Loucy (cell line): ENCODE results near the gene SLC25A42.

Experiments
- H2AFZ ChIP-seq: fragments of 200-600 bp; sonication (generic); 2 replicates; pipeline ENCODE4 v1.6.0; 2016; ENCODE audit warnings: antibody characterized with exemption, mild to moderate bottlenecking, low read length, moderate library complexity
- H3F3A ChIP-seq: fragments of 200-600 bp; 2 replicates; pipeline ENCODE4 v1.6.0; 2016; ENCODE audit warnings: antibody characterized with exemption, low read depth, mild to moderate bottlenecking
- H3K27me3 ChIP-seq: fragments of 200-600 bp; sonication (generic); 2 replicates; pipeline ENCODE4 v1.6.1; 2014; ENCODE audit warnings: low read length, mild to moderate bottlenecking; ENCODE audit not compliant: insufficient read depth, poor library complexity, severe bottlenecking
- H3K36me3 ChIP-seq: fragments of 200-600 bp; sonication (generic); 2 replicates; pipeline ENCODE4 v1.6.1; 2016; ENCODE audit warnings: low read length; ENCODE audit not compliant: insufficient read depth
- H3K4me1 ChIP-seq: fragments of 200-600 bp; sonication (generic); 2 replicates; pipeline ENCODE4 v1.5.1; 2014; ENCODE audit warnings: low read length, mild to moderate bottlenecking; ENCODE audit not compliant: insufficient read depth, poor library complexity, severe bottlenecking
- H3K4me2 ChIP-seq: fragments of 200-600 bp; sonication (generic); 2 replicates; pipeline ENCODE4 v1.6.0; 2014; ENCODE audit warnings: antibody characterized with exemption, low read length, low read depth, mild to moderate bottlenecking; ENCODE audit not compliant: poor library complexity, severe bottlenecking
- H3K4me3 ChIP-seq: fragments of 200-600 bp; sonication (generic); 2 replicates; pipeline ENCODE4 v1.5.1; 2014; ENCODE audit warnings: low read length, mild to moderate bottlenecking, mixed read lengths; ENCODE audit not compliant: poor library complexity, severe bottlenecking
- H3K79me2 ChIP-seq: fragments of 200-600 bp; sonication (generic); 2 replicates; pipeline ENCODE4 v1.6.1; 2014; ENCODE audit warnings: low read length; ENCODE audit not compliant: insufficient read depth
- H3K9ac ChIP-seq: fragments of 200-600 bp; sonication (generic); 2 replicates; pipeline ENCODE4 v1.6.0; 2014; ENCODE audit warnings: mild to moderate bottlenecking, low read depth, low read length, moderate library complexity; ENCODE audit not compliant: poor library complexity, severe bottlenecking
- H3K9me2 ChIP-seq: fragments of 200-600 bp; sonication (generic); replicated peaks from 2 replicates; pipeline ENCODE4 v1.6.1; 2016; ENCODE audit warnings: low read depth, low read length, mixed read lengths
- H3K9me3 ChIP-seq: fragments of 200-600 bp; sonication (generic); 2 replicates; pipeline ENCODE4 v1.6.1; 2014; ENCODE audit warnings: mild to moderate bottlenecking, antibody characterized with exemption, low read length, low read depth; ENCODE audit not compliant: insufficient read depth
- H4K20me1 ChIP-seq: fragments of 200-600 bp; sonication (generic); 2 replicates; pipeline ENCODE4 v1.6.0; 2014; ENCODE audit warnings: antibody characterized with exemption, low read length, mild to moderate bottlenecking; ENCODE audit not compliant: insufficient read depth, poor library complexity, severe bottlenecking
- EZH2phosphoT487 ChIP-seq: fragments of 200-600 bp; IDR thresholded peaks from 2 replicates; pipeline ENCODE4 v1.6.1; 2018; ENCODE audit warnings: antibody characterized with exemption, mild to moderate bottlenecking, moderate library complexity, borderline replicate concordance
- TF ChIP-seq, protein P1 (sequence below): fragments of 200-600 bp; sonication (generic); conservative IDR thresholded peaks from 2 replicates; pipeline ENCODE4 v1.5.1; 2014; ENCODE audit warnings: mild to moderate bottlenecking, antibody characterized with exemption, low read length

The SLC25A42 gene

DNA sequence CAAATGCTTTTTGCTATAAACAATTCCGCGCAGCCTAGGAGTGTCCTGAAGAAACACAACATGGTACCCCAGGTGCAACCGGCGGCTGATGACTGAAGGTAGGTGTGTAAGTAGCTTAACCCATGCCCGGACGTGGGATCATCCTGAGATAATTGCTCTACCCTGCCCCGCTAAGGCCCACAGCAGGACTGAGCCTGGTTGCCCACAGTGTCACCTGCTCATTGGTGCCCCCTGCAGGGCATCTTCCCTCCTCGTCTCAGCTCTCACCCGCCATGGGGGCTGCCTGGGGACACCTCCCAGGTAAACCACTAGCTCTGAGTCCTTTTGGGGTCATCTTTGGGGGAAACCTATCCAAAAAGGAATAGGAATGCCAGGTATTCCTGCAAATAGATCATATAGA, 52.2 kb downstream of the SLC25A42 start:
- Histone ChIP-seq H3K79me2 (no peaks in the 10 kb centered on the region), H3K4me1 (peaks cover 8% of the 10 kb centered on the region), H3K9me2 (no peaks in the 10 kb centered on the region), H3K4me3 (no peak overlapping the region), H3K9ac (no peak overlapping the region), H3K4me2 (no peak overlapping the region), H4K20me1 (no peaks in the 10 kb centered on the region), H3K27me3 (no peaks in the 10 kb centered on the region), H3K9me3 (no peaks in the 10 kb centered on the region), H3K36me3 (no peaks in the 10 kb centered on the region), H2AFZ (no peak overlapping the region), H3F3A (no peaks in the 10 kb centered on the region)
- TF ChIP-seq, protein P1, sequence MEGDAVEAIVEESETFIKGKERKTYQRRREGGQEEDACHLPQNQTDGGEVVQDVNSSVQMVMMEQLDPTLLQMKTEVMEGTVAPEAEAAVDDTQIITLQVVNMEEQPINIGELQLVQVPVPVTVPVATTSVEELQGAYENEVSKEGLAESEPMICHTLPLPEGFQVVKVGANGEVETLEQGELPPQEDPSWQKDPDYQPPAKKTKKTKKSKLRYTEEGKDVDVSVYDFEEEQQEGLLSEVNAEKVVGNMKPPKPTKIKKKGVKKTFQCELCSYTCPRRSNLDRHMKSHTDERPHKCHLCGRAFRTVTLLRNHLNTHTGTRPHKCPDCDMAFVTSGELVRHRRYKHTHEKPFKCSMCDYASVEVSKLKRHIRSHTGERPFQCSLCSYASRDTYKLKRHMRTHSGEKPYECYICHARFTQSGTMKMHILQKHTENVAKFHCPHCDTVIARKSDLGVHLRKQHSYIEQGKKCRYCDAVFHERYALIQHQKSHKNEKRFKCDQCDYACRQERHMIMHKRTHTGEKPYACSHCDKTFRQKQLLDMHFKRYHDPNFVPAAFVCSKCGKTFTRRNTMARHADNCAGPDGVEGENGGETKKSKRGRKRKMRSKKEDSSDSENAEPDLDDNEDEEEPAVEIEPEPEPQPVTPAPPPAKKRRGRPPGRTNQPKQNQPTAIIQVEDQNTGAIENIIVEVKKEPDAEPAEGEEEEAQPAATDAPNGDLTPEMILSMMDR = peak; percentile 83
- no peak for TF ChIP-seq EZH2phosphoT487

DNA sequence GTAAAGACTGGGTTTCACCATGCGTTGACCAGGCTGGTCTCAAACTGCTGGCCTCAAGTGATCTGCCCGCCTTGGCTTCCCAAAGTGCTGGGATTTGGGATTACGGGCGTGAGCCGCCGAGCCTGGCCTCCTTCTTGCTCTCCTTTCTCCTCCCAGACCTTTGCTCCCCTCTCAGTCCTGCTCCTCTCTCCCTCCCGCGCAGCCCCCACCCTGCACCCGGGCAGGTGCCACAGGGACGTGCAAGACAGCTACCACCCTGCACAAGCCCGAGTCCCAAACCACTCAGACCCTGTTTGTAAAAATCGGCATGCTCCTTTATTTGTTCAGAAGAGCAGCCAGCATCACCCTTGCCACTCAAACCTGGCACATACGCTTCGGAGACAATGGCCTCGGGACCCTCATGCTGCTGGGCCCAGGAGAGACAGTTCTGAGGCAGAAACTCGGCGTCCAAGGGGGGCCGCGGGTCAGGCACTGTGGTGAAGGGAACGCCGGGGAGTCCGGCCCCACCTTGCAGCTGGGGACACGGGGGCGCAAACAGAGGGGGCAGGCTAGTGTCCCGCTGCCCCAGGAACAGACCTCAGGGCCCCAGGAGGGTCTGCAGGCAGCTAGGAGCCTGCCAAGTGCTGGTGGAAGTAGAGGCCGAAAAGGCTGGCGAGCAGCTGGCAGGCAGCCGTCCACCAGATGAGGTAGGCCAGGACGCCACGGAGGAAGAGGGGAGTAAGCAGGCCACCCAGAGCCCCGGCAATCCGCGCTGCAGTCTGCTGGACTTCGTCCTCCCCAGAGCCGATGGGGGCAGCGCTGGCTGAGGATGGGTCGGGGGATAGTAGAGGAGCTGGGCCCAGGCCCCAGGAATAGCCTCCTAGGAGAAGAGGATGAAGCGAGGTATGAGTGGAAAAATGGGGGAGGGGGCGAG, 55.8 kb downstream of the SLC25A42 start:
- no peaks in the 10 kb centered on the region for H3K79me2 ChIP-seq
- TF ChIP-seq, protein P1 = no peak
- no peak for TF ChIP-seq EZH2phosphoT487
- H4K20me1 ChIP-seq = no peaks in the 10 kb centered on the region

DNA sequence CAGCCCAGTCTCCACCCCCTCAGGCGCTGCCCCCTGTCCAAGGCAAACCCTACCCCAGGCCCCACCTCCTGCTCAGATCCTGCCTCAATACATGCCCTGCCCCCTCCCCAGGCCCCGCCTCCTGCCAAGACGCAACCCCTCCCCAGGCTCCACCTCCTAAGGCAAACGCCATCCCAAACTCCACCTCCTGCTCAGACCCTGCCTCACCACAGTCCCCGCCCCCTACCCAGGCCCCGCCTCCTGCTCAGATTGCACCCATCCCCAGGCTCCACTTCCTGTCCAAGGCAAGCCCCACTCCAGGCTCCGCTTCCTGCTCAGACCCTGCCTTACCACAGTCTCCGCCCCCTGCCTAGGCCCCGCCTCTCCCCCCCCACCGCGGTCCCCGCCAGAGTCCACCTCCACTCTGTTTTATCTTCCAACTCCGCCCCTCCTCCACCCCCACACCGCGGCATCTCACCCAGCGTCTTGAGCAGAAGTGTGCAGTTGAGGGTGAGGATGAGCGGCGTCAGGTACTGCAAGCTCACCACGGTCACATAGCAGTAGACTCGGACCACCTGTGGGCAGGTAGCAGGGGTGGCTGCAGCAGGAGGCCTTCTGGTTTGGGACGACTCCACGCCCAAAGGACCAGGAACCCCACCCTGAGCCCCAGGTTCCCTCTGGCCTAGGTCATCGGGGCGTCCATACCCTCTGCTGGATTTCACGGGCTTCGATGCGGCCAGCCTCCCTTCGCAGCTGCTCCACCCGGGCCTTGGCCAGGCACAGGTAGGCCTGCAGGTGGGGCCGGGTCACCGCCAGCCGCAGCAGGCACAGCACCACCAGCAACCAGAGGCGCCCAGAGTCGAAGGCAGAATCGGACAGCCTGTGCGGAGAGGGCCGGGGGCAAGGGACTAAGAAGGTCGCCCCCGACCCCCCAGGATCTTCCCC, 56.8 kb downstream of the SLC25A42 start:
- no peaks in the 10 kb centered on the region for H4K20me1 ChIP-seq
- H3K4me3 ChIP-seq = no peak overlapping the region
- H3K9me2 ChIP-seq = no peaks in the 10 kb centered on the region
- H3K4me1 ChIP-seq = no peaks in the 10 kb centered on the region
- no peak overlapping the region for H3K9ac ChIP-seq
- H3F3A ChIP-seq = no peaks in the 10 kb centered on the region
- H3K4me2 ChIP-seq = no peak overlapping the region
- no peaks in the 10 kb centered on the region for H3K9me3 ChIP-seq
- TF ChIP-seq EZH2phosphoT487 = no peak
- TF ChIP-seq, protein P1 = no peak
- no peaks in the 10 kb centered on the region for H3K36me3 ChIP-seq
- no peaks in the 10 kb centered on the region for H3K27me3 ChIP-seq
- H2AFZ ChIP-seq = no peak overlapping the region
- H3K79me2 ChIP-seq = no peaks in the 10 kb centered on the region

More for the DNA sequence above, 55.8 kb downstream of the SLC25A42 start:
- no peak overlapping the region for H3K9ac ChIP-seq
- H3K9me3 ChIP-seq = no peaks in the 10 kb centered on the region
- H3K27me3 ChIP-seq = no peaks in the 10 kb centered on the region
- H2AFZ ChIP-seq = no peak overlapping the region
- H3K4me1 ChIP-seq = no peaks in the 10 kb centered on the region
- no peak overlapping the region for H3K4me3 ChIP-seq
- H3K36me3 ChIP-seq = no peaks in the 10 kb centered on the region
- no peaks in the 10 kb centered on the region for H3K9me2 ChIP-seq
- no peak overlapping the region for H3K4me2 ChIP-seq
- no peaks in the 10 kb centered on the region for H3F3A ChIP-seq
